ENCODE results near the gene SOCS7.
A peak's percentile ranks its signal among the peaks of the same experiment; 100 is the strongest.

Gene SOCS7

GRCh38 chr17:38338053-38338452 lies 13.6 kb upstream of the SOCS7 start:
- DNase-seq (ENCODE audit: low read depth in 2 of 2) = no peak

GRCh38 chr17:38338535-38338934 lies 13.1 kb upstream of the SOCS7 start:
- DNase-seq (ENCODE audit: low read depth in 2 of 2) = no peak

- DNase-seq (ENCODE audit: low read depth in 2 of 2) = no peak
Measured at GRCh38 chr17:38339891-38340290, 11.8 kb upstream of the SOCS7 start.

- DNase-seq (ENCODE audit: low read depth in 2 of 2) = no peak
Measured at GRCh38 chr17:38341035-38341721, 10.5 kb upstream of the SOCS7 start.

- no peak for DNase-seq (ENCODE audit: low read depth in 2 of 2)
Measured at GRCh38 chr17:38342886-38343607, 8.6 kb upstream of the SOCS7 start.

GRCh38 chr17:38343608-38344419 lies 7.8 kb upstream of the SOCS7 start, which contains the start of gene GPR179:
TSS of gene GPR179 (minus strand) at chr17:38343956. CDS start at chr17:38343789, 167 bp downstream.
- DNase-seq (ENCODE audit: low read depth in 2 of 2) = no peak

- no peak for DNase-seq (ENCODE audit: low read depth in 2 of 2)
Measured at GRCh38 chr17:38344420-38344745, 7.3 kb upstream of the SOCS7 start.

GRCh38 chr17:38345743-38346142 lies 5.9 kb upstream of the SOCS7 start:
- DNase-seq (ENCODE audit: low read depth in 2 of 2) = no peak

- peak; percentile 77 to 80 for DNase-seq (ENCODE audit: low read depth in 2 of 2)
Measured at GRCh38 chr17:38349097-38349730, 2.4 kb upstream of the SOCS7 start.

GRCh38 chr17:38350035-38350434 lies 1.6 kb upstream of the SOCS7 start:
- no peak for DNase-seq (ENCODE audit: low read depth in 2 of 2)

- no peak for DNase-seq (ENCODE audit: low read depth in 2 of 2)
Measured at GRCh38 chr17:38352245-38353085, 821 bp downstream of the SOCS7 start.

GRCh38 chr17:38353086-38353604 lies 1.5 kb downstream of the SOCS7 start:
- no peak for DNase-seq (ENCODE audit: low read depth in 2 of 2)

- DNase-seq (ENCODE audit: low read depth in 2 of 2) = no peak
Measured at GRCh38 chr17:38353668-38354067, 2.0 kb downstream of the SOCS7 start.

- DNase-seq (ENCODE audit: low read depth in 2 of 2) = no peak
Measured at GRCh38 chr17:38354466-38354865, 2.8 kb downstream of the SOCS7 start.

GRCh38 chr17:38355251-38355650 lies 3.6 kb downstream of the SOCS7 start:
- no peak for DNase-seq (ENCODE audit: low read depth in 2 of 2)

GRCh38 chr17:38357486-38358123 lies 6.0 kb downstream of the SOCS7 start:
- DNase-seq (ENCODE audit: low read depth in 2 of 2) = no peak

- no peak for DNase-seq (ENCODE audit: low read depth in 2 of 2)
Measured at GRCh38 chr17:38358586-38359513, 7.2 kb downstream of the SOCS7 start.

GRCh38 chr17:38361694-38362465 lies 10.2 kb downstream of the SOCS7 start:
- no peak for DNase-seq (ENCODE audit: low read depth in 2 of 2)

- DNase-seq (ENCODE audit: low read depth in 2 of 2) = no peak
Measured at GRCh38 chr17:38363016-38363415, 11.4 kb downstream of the SOCS7 start.
